ENCODE data around the gene ATRN. TPM values are rescaled to one million over a fixed set of nuclear protein-coding genes. Genes with fewer than 3 reads are reported as not detected.
"Not testable (repeated sequence)": the region's sequence is repeated elsewhere in the genome, so short reads cannot be mapped to it uniquely, and the experiment has no call there.

The ATRN gene
- 10 to 100 TPM in 1 of 6 donors, 1 to 10 TPM in 5; 6.8 to 11.0 (median 7.5) TPM for polyA plus RNA-seq (ENCODE audit: low read depth in 6 of 6)

GRCh38 chr20:3470627-3471396, at the start of gene ATRN:
Gene ATRN, plus strand, starts transcription at chr20:3471018. Its CDS starts 90 bp downstream, at chr20:3471108.
- Mint-ChIP-seq H3K9me3 (no peaks in the 10 kb centered on the region), H3K27me3 (peaks cover 0 to 11% (median 9%) of the 10 kb centered on the region in 3 donors), H3K4me3 (peak within 1 kb of the TSS; percentile 86 to 98 (median 96)), H3K27ac (peak within 1 kb of the TSS; percentile 68 to 89 (median 82)), H3K36me3 (no peaks in the 10 kb centered on the region), H3K4me1 (peaks cover 30 to 43% (median 40%) of the 10 kb centered on the region in 3 donors)
- DNase-seq (peak; percentile 93), ATAC-seq (ENCODE audit: low read depth in 2 of 2) (peak; percentile 91 to 93)

GRCh38 chr20:3421985-3422384, 48.8 kb upstream of the ATRN start:
- Mint-ChIP-seq H3K36me3 (no peaks in the 10 kb centered on the region), H3K4me3 (no peak overlapping the region), H3K9me3 (no peaks in the 10 kb centered on the region), H3K27me3 (peaks cover 0 to 14% (median under 1%) of the 10 kb centered on the region in 3 donors), H3K4me1 (no peaks in the 10 kb centered on the region), H3K27ac (peak overlapping the region in 1 of 6 donors; percentile 59)
- DNase-seq (no peak), ATAC-seq (ENCODE audit: low read depth in 2 of 2) (no peak)

GRCh38 chr20:3423126-3423525, 47.7 kb upstream of the ATRN start:
- H3K4me1 Mint-ChIP-seq: no peaks in the 10 kb centered on the region
- H3K27me3 Mint-ChIP-seq: peaks cover 0 to 8% (median 0%) of the 10 kb centered on the region in 3 donors
- H3K4me3 Mint-ChIP-seq: no peak overlapping the region
- no peaks in the 10 kb centered on the region for H3K9me3 Mint-ChIP-seq
- H3K27ac Mint-ChIP-seq: no peak overlapping the region
- no peak for ATAC-seq (ENCODE audit: low read depth in 2 of 2)
- no peak for DNase-seq
- no peaks in the 10 kb centered on the region for H3K36me3 Mint-ChIP-seq

DNA sequence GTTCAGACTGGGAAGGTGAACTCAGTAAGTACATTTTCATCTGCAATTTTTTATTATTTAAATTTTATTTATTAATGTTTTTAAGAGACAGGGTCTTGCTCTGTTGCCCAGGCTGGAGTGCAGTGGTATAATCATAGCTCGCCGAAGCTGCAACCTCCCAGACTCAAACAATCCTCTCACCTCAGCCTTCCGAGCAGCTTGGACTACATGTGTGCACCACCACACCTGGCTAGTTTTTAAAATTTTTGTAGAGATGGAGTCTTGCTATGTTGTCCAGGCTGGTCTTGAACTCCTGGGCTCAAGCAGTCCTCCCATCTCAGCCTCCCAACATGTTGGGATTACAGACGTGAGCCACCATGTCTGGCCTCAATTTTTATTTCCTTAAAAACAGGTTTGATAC, 44.1 kb upstream of the ATRN start:
- not testable (repeated sequence) for H3K36me3 Mint-ChIP-seq; ATAC-seq (ENCODE audit: low read depth in 2 of 2); H3K9me3 Mint-ChIP-seq; H3K4me3 Mint-ChIP-seq; H3K27me3 Mint-ChIP-seq; DNase-seq
- H3K27ac Mint-ChIP-seq: peak overlapping the region in 1 of 6 donors; percentile 37
- peaks cover 8 to 12% (median 12%) of the 10 kb centered on the region in 3 donors for H3K4me1 Mint-ChIP-seq

DNA sequence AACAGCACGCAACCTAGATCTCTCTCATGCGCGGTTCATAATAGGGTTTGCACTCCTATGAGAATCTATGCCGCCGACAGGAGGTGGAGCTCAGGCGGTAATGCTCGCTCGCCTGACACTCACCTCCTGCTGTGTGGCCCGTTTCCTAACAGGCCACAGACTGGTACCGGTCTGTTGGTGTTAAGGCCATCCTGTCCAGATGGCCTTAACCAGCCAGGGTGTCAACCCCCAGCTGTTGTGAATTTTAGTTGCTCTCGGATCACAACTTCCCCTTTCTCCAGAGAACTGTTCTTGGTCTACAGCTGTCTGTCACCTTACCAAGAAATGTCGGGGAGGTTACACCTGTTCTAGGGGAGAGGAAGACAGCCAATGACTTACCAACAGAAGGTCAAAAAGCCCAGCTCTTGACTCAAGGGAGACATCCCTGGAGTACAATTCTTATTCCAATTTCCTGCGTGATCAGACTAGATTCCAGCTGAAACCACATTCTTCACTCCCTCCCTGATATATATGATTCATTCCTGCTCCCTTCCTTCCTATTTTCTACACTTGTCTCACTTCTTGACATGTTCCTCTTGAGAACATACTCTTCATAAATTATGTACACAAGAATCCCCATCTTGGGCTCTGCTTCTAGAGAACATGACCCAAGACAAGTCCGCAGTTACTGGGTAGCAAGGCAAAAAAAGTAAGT, 40.3 kb upstream of the ATRN start:
- peak; percentile 88 to 94 for ATAC-seq (ENCODE audit: low read depth in 2 of 2)

GRCh38 chr20:3431109-3431508, 39.7 kb upstream of the ATRN start:
- Mint-ChIP-seq H3K27ac (peak overlapping the region in 2 of 6 donors; percentile 4 to 17), H3K27me3 (no peaks in the 10 kb centered on the region), H3K36me3 (no peaks in the 10 kb centered on the region), H3K9me3 (no peaks in the 10 kb centered on the region), H3K4me3 (no peak overlapping the region), H3K4me1 (peaks cover 8 to 17% (median 12%) of the 10 kb centered on the region in 3 donors)
- ATAC-seq (ENCODE audit: low read depth in 2 of 2) (no peak), DNase-seq (no peak)

More for the DNA sequence above, 40.3 kb upstream of the ATRN start:
- peak; percentile 39 for DNase-seq
- H3K4me3 Mint-ChIP-seq: peak overlapping the region in 4 of 8 donors; percentile 21 to 53 (median 39)
- no peaks in the 10 kb centered on the region for H3K9me3 Mint-ChIP-seq
- H3K27ac Mint-ChIP-seq: peak overlapping the region in 3 of 6 donors; percentile 4 to 77 (median 19)
- H3K27me3 Mint-ChIP-seq: no peaks in the 10 kb centered on the region
- H3K36me3 Mint-ChIP-seq: no peaks in the 10 kb centered on the region
- H3K4me1 Mint-ChIP-seq: peaks cover 8 to 17% (median 12%) of the 10 kb centered on the region in 3 donors

- Mint-ChIP-seq H3K36me3 (no peaks in the 10 kb centered on the region), H3K27ac (peak overlapping the region in 1 of 6 donors; percentile 50), H3K4me1 (peaks cover 8 to 17% (median 12%) of the 10 kb centered on the region in 3 donors), H3K9me3 (no peaks in the 10 kb centered on the region), H3K4me3 (no peak overlapping the region), H3K27me3 (no peaks in the 10 kb centered on the region)
- ATAC-seq (ENCODE audit: low read depth in 2 of 2): no peak
- no peak for DNase-seq
Observed at GRCh38 chr20:3432844-3433243, 38.0 kb upstream of the ATRN start.

DNA sequence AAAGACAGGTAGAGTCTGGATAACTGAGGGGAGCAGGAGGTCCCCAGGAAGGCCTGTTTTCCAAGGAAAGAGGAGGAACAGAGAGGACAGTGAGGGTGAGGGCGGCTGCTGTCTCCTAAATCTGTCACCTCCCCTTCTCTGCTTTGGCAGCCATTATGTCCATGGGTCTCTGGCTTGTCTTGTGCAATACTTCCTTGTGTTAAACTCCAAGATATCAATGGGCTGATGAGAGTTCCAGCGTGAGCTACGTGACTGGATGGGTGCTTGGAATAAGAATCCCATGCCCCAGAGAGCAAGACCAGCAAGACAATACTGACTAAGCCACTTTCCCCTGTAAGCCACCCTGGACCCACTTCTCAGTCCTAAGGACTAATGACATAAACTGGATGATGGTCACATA, 37.1 kb upstream of the ATRN start:
- no peak overlapping the region for H3K27ac Mint-ChIP-seq
- ATAC-seq (ENCODE audit: low read depth in 2 of 2) (no peak), DNase-seq (no peak)
- H3K27me3 Mint-ChIP-seq: no peaks in the 10 kb centered on the region
- H3K36me3 Mint-ChIP-seq: no peaks in the 10 kb centered on the region
- peaks cover 8 to 17% (median 12%) of the 10 kb centered on the region in 3 donors for H3K4me1 Mint-ChIP-seq
- H3K9me3 Mint-ChIP-seq: no peaks in the 10 kb centered on the region
- H3K4me3 Mint-ChIP-seq: no peak overlapping the region

DNA sequence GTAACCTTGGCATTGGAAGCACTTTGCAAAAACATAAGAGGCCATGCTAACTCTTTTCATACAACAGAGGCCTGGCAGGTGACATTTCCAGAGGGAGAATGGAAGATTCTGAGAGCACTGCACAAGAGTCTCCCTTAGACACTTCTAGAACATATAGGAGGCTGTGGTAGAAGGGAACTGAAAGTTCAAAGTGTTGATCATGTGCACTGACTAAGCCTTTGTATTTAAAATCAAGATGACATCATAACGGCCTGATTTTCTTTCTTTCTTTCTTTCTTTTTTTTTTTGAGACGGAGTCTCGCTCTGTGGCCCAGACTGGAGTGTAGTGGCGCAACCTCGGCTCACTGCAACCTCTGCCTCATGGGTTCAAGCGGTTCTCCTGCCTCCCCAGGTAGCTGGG, 36.6 kb upstream of the ATRN start:
- no peaks in the 10 kb centered on the region for H3K36me3 Mint-ChIP-seq
- no peak for ATAC-seq (ENCODE audit: low read depth in 2 of 2)
- DNase-seq: no peak

DNA sequence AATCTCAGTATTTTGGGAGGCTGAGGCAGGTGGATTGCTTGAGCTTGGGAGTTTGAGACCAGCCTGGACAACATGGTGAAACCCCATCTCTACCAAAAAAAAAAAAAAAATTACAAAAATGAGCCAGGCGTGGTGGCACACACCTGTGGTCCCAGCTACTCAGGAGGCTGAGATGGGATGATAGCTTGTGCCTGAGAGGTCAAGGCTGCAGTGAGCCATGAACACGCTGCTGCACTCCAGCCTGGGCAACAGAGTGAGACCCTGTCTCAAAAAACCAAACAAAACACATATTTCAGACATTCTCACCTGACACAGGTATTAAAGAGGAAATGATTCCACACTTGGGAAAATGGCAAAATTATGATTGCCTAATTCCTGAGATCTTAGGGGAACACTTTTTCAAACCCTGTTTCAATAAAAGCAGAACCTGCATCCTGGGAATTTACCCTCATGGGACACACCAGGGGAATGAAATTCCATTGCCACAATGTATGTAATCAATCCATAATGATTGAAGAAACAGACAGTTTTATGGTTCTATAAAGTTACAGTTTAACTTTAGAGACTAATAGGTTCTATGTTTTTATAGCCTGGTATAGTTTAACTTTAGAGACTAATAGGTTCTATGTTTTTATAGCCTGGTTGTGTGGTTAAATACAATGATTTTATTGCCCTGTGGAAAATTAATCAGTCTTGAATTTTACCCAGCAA, 33.8 kb upstream of the ATRN start:
- Mint-ChIP-seq H3K4me1 (peaks cover 0 to 5% (median 0%) of the 10 kb centered on the region in 3 donors), H3K4me3 (no peak overlapping the region), H3K9me3 (no peaks in the 10 kb centered on the region), H3K36me3 (no peaks in the 10 kb centered on the region), H3K27ac (no peak overlapping the region), H3K27me3 (no peaks in the 10 kb centered on the region)
- ATAC-seq (ENCODE audit: low read depth in 2 of 2) (no peak), DNase-seq (no peak)

More for the DNA sequence above, 36.6 kb upstream of the ATRN start:
- Mint-ChIP-seq H3K27ac (no peak overlapping the region), H3K27me3 (no peaks in the 10 kb centered on the region), H3K4me3 (no peak overlapping the region), H3K4me1 (peaks cover 8 to 17% (median 12%) of the 10 kb centered on the region in 3 donors), H3K9me3 (no peaks in the 10 kb centered on the region)

- Mint-ChIP-seq H3K36me3 (no peaks in the 10 kb centered on the region), H3K9me3 (no peaks in the 10 kb centered on the region), H3K27me3 (peaks cover 0 to 32% (median 9%) of the 10 kb centered on the region in 3 donors), H3K27ac (no peak overlapping the region), H3K4me3 (no peak overlapping the region), H3K4me1 (no peaks in the 10 kb centered on the region)
- ATAC-seq (ENCODE audit: low read depth in 2 of 2): no peak
- no peak for DNase-seq
Observed at GRCh38 chr20:3446779-3447178, 24.0 kb upstream of the ATRN start.

- Mint-ChIP-seq H3K36me3 (no peaks in the 10 kb centered on the region), H3K27me3 (peaks cover 0 to 37% (median 9%) of the 10 kb centered on the region in 3 donors), H3K27ac (peak overlapping the region in 2 of 6 donors; percentile 18 to 53), H3K4me3 (no peak overlapping the region), H3K9me3 (no peaks in the 10 kb centered on the region), H3K4me1 (no peaks in the 10 kb centered on the region)
- DNase-seq (no peak), ATAC-seq (ENCODE audit: low read depth in 2 of 2) (no peak)
Observed at GRCh38 chr20:3447321-3447720, 23.5 kb upstream of the ATRN start.

GRCh38 chr20:3449319-3449718, 21.5 kb upstream of the ATRN start:
- no peak for ATAC-seq (ENCODE audit: low read depth in 2 of 2)
- Mint-ChIP-seq H3K9me3 (no peaks in the 10 kb centered on the region), H3K27ac (no peak overlapping the region), H3K4me1 (no peaks in the 10 kb centered on the region), H3K36me3 (no peaks in the 10 kb centered on the region), H3K27me3 (peaks cover under 1 to 38% (median 9%) of the 10 kb centered on the region in 3 donors), H3K4me3 (no peak overlapping the region)
- no peak for DNase-seq
